WTC11 (cell line): ENCODE results near the gene KDM5A.
"Not testable (repeated sequence)": the region's sequence is repeated elsewhere in the genome, so short reads cannot be mapped to it uniquely, and the experiment has no call there.

Source experiments
- CTCF ChIP-seq: fragments of 200-600 bp; IDR thresholded peaks from 2 replicates; pipeline ENCODE4 v1.8.0; 2022; ENCODE audit warnings: antibody characterized with exemption
- ERG ChIP-seq: fragments of 250-450 bp; sonication (Bioruptor Pico); IDR thresholded peaks from 2 replicates; pipeline ENCODE4 v1.8.0; 2021; ENCODE audit warnings: mild to moderate bottlenecking
- ESRRA ChIP-seq: sonication (generic); formaldehyde crosslinking; IDR thresholded peaks from 2 replicates; pipeline ENCODE4 v1.8.1; 2022; ENCODE audit warnings: mild to moderate bottlenecking, missing genetic modification reagents, borderline replicate concordance
- IRF1 ChIP-seq: sonication (generic); formaldehyde crosslinking; IDR thresholded peaks from 2 replicates; pipeline ENCODE4 v1.8.0; 2023; ENCODE audit warnings: missing genetic modification reagents
- MAX ChIP-seq: sonication (generic); formaldehyde crosslinking; IDR thresholded peaks from 2 replicates; pipeline ENCODE4 v1.8.0; 2022; ENCODE audit warnings: mild to moderate bottlenecking, missing genetic modification reagents
- TCF7 ChIP-seq: sonication (generic); formaldehyde crosslinking; IDR thresholded peaks from 2 replicates; pipeline ENCODE4 v1.8.0; 2022; ENCODE audit warnings: mild to moderate bottlenecking, low read depth, missing genetic modification reagents, moderate library complexity
- ZNF416 ChIP-seq: fragments of 250-450 bp; sonication (Bioruptor Pico); IDR thresholded peaks from 2 replicates; pipeline ENCODE4 v1.9.0; 2021; ENCODE audit warnings: mild to moderate bottlenecking, inconsistent platforms

GRCh38 chr12:349625-350024 lies 39.5 kb downstream of the KDM5A start:
- TF ChIP-seq CTCF; ERG (CRISPR knock-in tag); TCF7 (CRISPR knock-in tag); ESRRA; MAX (CRISPR knock-in tag); IRF1 (CRISPR knock-in tag); ZNF416 (CRISPR knock-in tag): not testable (repeated sequence)
